Suprapubic skin (tissue), 4 donors: ENCODE data around the gene CCDC137. TPM values are rescaled to one million over a fixed set of nuclear protein-coding genes. Genes with fewer than 3 reads are reported as not detected.

Experiments
- DNase-seq, 2 donors: peaks; one replicate each; pipeline ENCODE4 v3.0.0-alpha.2; 2019; ENCODE audit warnings: low spot score in 2 of 2
- H3K27ac ChIP-seq: fragments of 200-600 bp; sonication (generic); one replicate; pipeline ENCODE4 v1.5.1; 2019
- H3K27me3 ChIP-seq: fragments of 200-600 bp; sonication (generic); one replicate; pipeline ENCODE4 v1.5.1; 2019
- H3K36me3 ChIP-seq: fragments of 200-600 bp; sonication (generic); one replicate; pipeline ENCODE4 v1.5.1; 2019
- H3K4me1 ChIP-seq: fragments of 200-600 bp; sonication (generic); one replicate; pipeline ENCODE4 v1.5.1; 2019
- H3K4me3 ChIP-seq: fragments of 200-600 bp; sonication (generic); one replicate; pipeline ENCODE4 v1.5.1; 2019; ENCODE audit warnings: mild to moderate bottlenecking
- H3K9me3 ChIP-seq: fragments of 200-600 bp; sonication (generic); one replicate; pipeline ENCODE4 v1.5.1; 2019
- EP300 ChIP-seq: sonication (generic); formaldehyde crosslinking; IDR thresholded peaks from one replicate; pipeline ENCODE4 v1.6.1; 2017; ENCODE audit warnings: antibody characterized with exemption
- POLR2A ChIP-seq, 2 donors: fragments of 450-650 bp; IDR thresholded peaks; one replicate each; pipeline ENCODE4 v1.6.1; 2017; ENCODE audit warnings: antibody characterized with exemption in 2 of 2, mild to moderate bottlenecking in 2 of 2, moderate library complexity in 2 of 2
- POLR2AphosphoS5 ChIP-seq, 3 donors: sonication (generic); formaldehyde crosslinking; IDR thresholded peaks; one replicate each; pipeline ENCODE4 v1.6.1; 2017; ENCODE audit warnings: antibody characterized with exemption in 3 of 3
- WGBS: methylation state at CpG from one replicate; pipeline ENCODE4 v1.1.5; 2018; 5-methylcytosine and 5-hydroxymethylcytosine counted together
- total RNA-seq, 4 donors: library from RNA; depleted of rRNA; stranded (reverse); fragments of >200 nt; gene quantifications; one replicate each; pipeline ENCODE4 v1.1.0, GENCODE V29; 2016
- TF ChIP-seq, protein P1 (sequence below), 2 donors: fragments of 200-600 bp in 1 of 2; fragments of 450-650 bp in 1 of 2; sonication (generic) in 1 of 2; IDR thresholded peaks; one replicate each; pipeline ENCODE4 v1.5.1; 2016 to 2019; ENCODE audit warnings: antibody characterized with exemption in 2 of 2, mild to moderate bottlenecking in 1 of 2, moderate library complexity in 1 of 2

The CCDC137 gene
- total RNA-seq, 4 donors from 2014 or later: 14.9 to 29.8 (median 24.5) TPM

DNA sequence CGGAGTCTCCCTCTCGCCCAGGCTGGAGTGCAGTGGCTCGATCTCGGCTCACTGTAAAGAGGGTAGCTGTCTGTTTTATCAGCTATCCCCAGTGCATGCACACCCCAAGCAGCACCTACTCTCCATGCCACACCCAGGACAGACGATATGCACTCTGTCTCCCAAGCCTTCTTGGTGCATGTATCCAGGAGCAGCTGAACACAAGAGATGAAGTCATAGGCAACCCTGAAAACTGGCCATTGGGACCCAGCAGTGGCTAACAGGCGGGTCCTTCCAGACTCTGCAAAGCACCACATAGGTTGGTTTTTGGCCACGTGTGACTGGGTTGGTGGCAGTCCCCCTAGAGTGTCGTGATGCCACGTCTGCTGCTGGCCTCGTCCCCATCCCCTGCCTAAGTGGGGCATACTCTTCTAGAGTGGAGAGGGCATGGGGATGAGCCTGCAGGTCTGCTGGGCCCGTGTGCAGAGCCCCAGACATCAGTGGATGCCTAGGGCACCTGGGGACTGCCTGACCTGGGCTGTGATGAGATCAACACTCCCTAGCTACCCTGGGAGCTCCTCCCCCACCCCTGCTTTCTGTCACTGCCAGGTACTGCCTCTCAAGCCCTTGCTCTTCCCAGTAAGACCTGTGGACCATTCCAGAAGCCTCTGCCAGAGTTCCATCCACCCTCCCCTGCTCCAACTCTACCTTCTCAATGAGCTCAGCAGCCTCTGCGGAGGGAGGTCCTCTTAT is 19.5 kb upstream of the CCDC137 start:
- no peaks in the 10 kb centered on the region for H3K9me3 ChIP-seq
- H3K27ac ChIP-seq: no peak overlapping the region
- DNase-seq: no peak
- peaks cover 44% of the 10 kb centered on the region for H3K27me3 ChIP-seq
- H3K4me3 ChIP-seq: no peak overlapping the region
- WGBS: 79% methylated on average over 7 of the region's 12 CpGs
- H3K36me3 ChIP-seq: no peaks in the 10 kb centered on the region
- peaks cover 6% of the 10 kb centered on the region for H3K4me1 ChIP-seq
- TF ChIP-seq, protein P1, sequence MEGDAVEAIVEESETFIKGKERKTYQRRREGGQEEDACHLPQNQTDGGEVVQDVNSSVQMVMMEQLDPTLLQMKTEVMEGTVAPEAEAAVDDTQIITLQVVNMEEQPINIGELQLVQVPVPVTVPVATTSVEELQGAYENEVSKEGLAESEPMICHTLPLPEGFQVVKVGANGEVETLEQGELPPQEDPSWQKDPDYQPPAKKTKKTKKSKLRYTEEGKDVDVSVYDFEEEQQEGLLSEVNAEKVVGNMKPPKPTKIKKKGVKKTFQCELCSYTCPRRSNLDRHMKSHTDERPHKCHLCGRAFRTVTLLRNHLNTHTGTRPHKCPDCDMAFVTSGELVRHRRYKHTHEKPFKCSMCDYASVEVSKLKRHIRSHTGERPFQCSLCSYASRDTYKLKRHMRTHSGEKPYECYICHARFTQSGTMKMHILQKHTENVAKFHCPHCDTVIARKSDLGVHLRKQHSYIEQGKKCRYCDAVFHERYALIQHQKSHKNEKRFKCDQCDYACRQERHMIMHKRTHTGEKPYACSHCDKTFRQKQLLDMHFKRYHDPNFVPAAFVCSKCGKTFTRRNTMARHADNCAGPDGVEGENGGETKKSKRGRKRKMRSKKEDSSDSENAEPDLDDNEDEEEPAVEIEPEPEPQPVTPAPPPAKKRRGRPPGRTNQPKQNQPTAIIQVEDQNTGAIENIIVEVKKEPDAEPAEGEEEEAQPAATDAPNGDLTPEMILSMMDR (IDR thresholded peaks at IDR 0.05): no peak
- TF ChIP-seq POLR2AphosphoS5 (IDR thresholded peaks at IDR 0.05) (no peak), EP300 (no peak), POLR2A (IDR thresholded peaks at IDR 0.05) (no peak)

DNA sequence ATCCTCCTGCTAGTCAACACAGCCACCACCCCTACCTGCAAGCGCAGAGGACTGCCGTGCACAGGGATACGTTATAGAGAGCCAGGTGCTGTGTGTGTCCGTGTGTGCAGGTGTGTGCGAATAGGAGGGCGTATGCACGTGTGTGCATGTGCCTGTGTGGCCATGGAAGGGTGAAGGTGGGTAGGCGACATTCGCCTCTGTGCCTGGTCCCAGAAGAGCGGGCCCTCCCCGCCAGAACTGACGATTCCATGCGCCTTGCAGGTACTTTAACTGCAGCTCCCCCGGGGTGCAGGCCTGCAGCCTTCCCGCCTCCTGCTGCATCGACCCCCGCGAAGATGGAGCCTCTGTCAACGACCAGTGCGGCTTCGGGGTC is 18.9 kb upstream of the CCDC137 start:
- peaks cover 44% of the 10 kb centered on the region for H3K27me3 ChIP-seq

GRCh38 chr17:81648013-81648706 is 18.4 kb upstream of the CCDC137 start:
- Histone ChIP-seq H3K36me3 (no peaks in the 10 kb centered on the region), H3K4me1 (peaks cover 6% of the 10 kb centered on the region), H3K4me3 (peak overlapping the region; percentile 32), H3K27ac (no peak overlapping the region), H3K27me3 (peaks cover 47% of the 10 kb centered on the region), H3K9me3 (no peaks in the 10 kb centered on the region)
- TF ChIP-seq, protein P1 (IDR thresholded peaks at IDR 0.05): no peak
- TF ChIP-seq POLR2AphosphoS5 (IDR thresholded peaks at IDR 0.05): no peak
- 9% methylated on average over 4 of the region's 78 CpGs for WGBS
- no peak for DNase-seq

More for the DNA sequence above, 18.9 kb upstream of the CCDC137 start:
- Histone ChIP-seq H3K9me3 (no peaks in the 10 kb centered on the region), H3K4me1 (peaks cover 6% of the 10 kb centered on the region), H3K36me3 (no peaks in the 10 kb centered on the region), H3K27ac (no peak overlapping the region), H3K4me3 (peak overlapping the region; percentile 32)
- DNase-seq: no peak
- TF ChIP-seq POLR2AphosphoS5 (IDR thresholded peaks at IDR 0.05) (no peak), EP300 (no peak), POLR2A (IDR thresholded peaks at IDR 0.05) (no peak)
- TF ChIP-seq, protein P1 (IDR thresholded peaks at IDR 0.05): no peak
- WGBS: 61% methylated on average over 7 of the region's 21 CpGs

DNA sequence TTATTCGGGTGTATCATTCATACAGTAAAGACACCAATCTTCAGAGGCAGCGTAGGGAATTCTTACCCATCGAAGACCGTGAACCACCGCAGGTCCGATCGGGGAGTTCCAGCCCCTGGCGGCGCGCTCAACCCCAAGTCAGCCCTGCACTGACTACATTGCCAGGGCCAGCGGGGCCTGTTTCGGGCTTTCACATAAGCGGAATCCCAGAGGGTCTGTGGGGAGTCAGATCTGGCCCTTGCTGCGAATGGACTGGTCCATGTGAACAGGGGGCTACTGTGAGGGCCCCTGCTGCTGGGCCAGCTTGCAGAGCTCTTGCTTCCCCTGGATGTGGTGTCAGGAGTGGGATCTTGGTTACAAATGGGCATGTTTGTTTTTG is 17.8 kb upstream of the CCDC137 start:
- no peak for TF ChIP-seq POLR2AphosphoS5 (IDR thresholded peaks at IDR 0.05)
- TF ChIP-seq POLR2A (IDR thresholded peaks at IDR 0.05): no peak
- TF ChIP-seq EP300: no peak
- TF ChIP-seq, protein P1 (IDR thresholded peaks at IDR 0.05): no peak
- DNase-seq: no peak
- Histone ChIP-seq H3K4me3 (no peak overlapping the region), H3K27ac (no peak overlapping the region), H3K9me3 (no peaks in the 10 kb centered on the region), H3K4me1 (peaks cover 6% of the 10 kb centered on the region), H3K36me3 (no peaks in the 10 kb centered on the region), H3K27me3 (peaks cover 52% of the 10 kb centered on the region)
- WGBS: 66% methylated on average over 10 of the region's 14 CpGs

- Histone ChIP-seq H3K36me3 (no peaks in the 10 kb centered on the region), H3K9me3 (no peaks in the 10 kb centered on the region), H3K27ac (no peak overlapping the region), H3K4me1 (peaks cover 6% of the 10 kb centered on the region), H3K27me3 (peaks cover 52% of the 10 kb centered on the region), H3K4me3 (no peak overlapping the region)
- 75% methylated on average over 8 of the region's 9 CpGs for WGBS
- DNase-seq: no peak
- TF ChIP-seq, protein P1 (IDR thresholded peaks at IDR 0.05): no peak
- TF ChIP-seq EP300: no peak
- no peak for TF ChIP-seq POLR2A (IDR thresholded peaks at IDR 0.05)
- TF ChIP-seq POLR2AphosphoS5 (IDR thresholded peaks at IDR 0.05): no peak
These were observed 15.6 kb upstream of the CCDC137 start for GRCh38 chr17:81650951-81651350.
